ENCODE results near the gene EFR3B. TPM values are rescaled to one million over a fixed set of nuclear protein-coding genes. Genes with fewer than 3 reads are reported as not detected.

The EFR3B gene
- polyA plus RNA-seq, 2 donors: 0.11 to 0.12 TPM

- H3K27me3 ChIP-seq (ENCODE audit: control insufficient read depth in 1 of 2, insufficient read depth in 2 of 2, low read length in 2 of 2): no peaks in the 10 kb centered on the region
- no peak overlapping the region for H3K27ac ChIP-seq (ENCODE audit: low read depth in 2 of 2, low read length in 1 of 2)
- WGBS, 2 donors: 22 to 35% methylated on average over 16 of the region's 16 CpGs
- H3K4me3 ChIP-seq (ENCODE audit: low read depth in 1 of 2, low read length in 2 of 2): no peak overlapping the region
- no peaks in the 10 kb centered on the region for H3K36me3 ChIP-seq (ENCODE audit: control insufficient read depth in 2 of 2, insufficient read depth in 2 of 2, low read length in 1 of 2)
- H3K4me1 ChIP-seq (ENCODE audit: control insufficient read depth in 2 of 2, insufficient read depth in 2 of 2, low read length in 1 of 2): peaks cover 0 to 4% of the 10 kb centered on the region in 2 donors
- no peaks in the 10 kb centered on the region for H3K9me3 ChIP-seq (ENCODE audit: control insufficient read depth in 2 of 2, insufficient read depth in 1 of 2, low read depth in 1 of 2, low read length in 1 of 2)
These were observed 36.5 kb downstream of the EFR3B start for GRCh38 chr2:25078170-25079049.

DNA sequence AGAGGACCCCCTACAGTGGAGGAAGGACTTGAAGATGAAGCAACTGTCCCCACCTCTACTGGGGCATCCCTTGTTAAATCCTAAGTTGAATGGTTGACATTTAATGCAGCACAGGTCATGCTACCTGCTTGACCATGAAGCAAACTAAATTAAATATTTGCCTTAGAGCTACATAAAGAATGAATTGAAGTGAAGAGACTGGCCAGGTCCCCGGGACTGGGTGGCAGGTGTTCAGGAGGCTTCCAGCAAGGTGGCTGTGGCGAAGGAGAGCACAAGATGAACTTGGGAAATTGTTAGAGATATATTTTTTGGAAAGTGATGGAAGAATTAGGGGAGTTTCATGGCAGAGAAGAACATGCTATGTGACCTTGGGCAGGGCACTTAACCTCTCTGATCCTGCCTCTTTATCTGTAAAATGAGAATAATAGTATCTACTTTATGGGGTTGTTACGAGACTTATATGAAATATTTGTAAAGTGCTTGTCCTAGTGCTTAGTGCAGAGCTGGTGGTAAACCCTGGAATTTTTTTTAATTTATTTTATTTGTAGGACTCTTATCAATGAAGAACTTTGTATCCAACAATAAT is 37.3 kb downstream of the EFR3B start:
- no peaks in the 10 kb centered on the region for H3K27me3 ChIP-seq (ENCODE audit: control insufficient read depth in 1 of 2, insufficient read depth in 2 of 2, low read length in 2 of 2)
- 72 to 73% methylated on average over 3 of the region's 3 CpGs for WGBS, 2 donors
- no peak overlapping the region for H3K27ac ChIP-seq (ENCODE audit: low read depth in 2 of 2, low read length in 1 of 2)
- no peaks in the 10 kb centered on the region for H3K36me3 ChIP-seq (ENCODE audit: control insufficient read depth in 2 of 2, insufficient read depth in 2 of 2, low read length in 1 of 2)
- H3K9me3 ChIP-seq (ENCODE audit: control insufficient read depth in 2 of 2, insufficient read depth in 1 of 2, low read depth in 1 of 2, low read length in 1 of 2): no peaks in the 10 kb centered on the region
- peaks cover 0 to 4% of the 10 kb centered on the region in 2 donors for H3K4me1 ChIP-seq (ENCODE audit: control insufficient read depth in 2 of 2, insufficient read depth in 2 of 2, low read length in 1 of 2)
- no peak overlapping the region for H3K4me3 ChIP-seq (ENCODE audit: low read depth in 1 of 2, low read length in 2 of 2)

- Histone ChIP-seq H3K4me3 (ENCODE audit: low read depth in 1 of 2, low read length in 2 of 2) (no peak overlapping the region), H3K27ac (ENCODE audit: low read depth in 2 of 2, low read length in 1 of 2) (no peak overlapping the region), H3K4me1 (ENCODE audit: control insufficient read depth in 2 of 2, insufficient read depth in 2 of 2, low read length in 1 of 2) (peaks cover 0 to 4% of the 10 kb centered on the region in 2 donors), H3K36me3 (ENCODE audit: control insufficient read depth in 2 of 2, insufficient read depth in 2 of 2, low read length in 1 of 2) (no peaks in the 10 kb centered on the region), H3K27me3 (ENCODE audit: control insufficient read depth in 1 of 2, insufficient read depth in 2 of 2, low read length in 2 of 2) (no peaks in the 10 kb centered on the region), H3K9me3 (ENCODE audit: control insufficient read depth in 2 of 2, insufficient read depth in 1 of 2, low read depth in 1 of 2, low read length in 1 of 2) (no peaks in the 10 kb centered on the region)
- WGBS, 2 donors: 93 to 95% methylated on average over 9 of the region's 9 CpGs
These were observed 39.4 kb downstream of the EFR3B start for GRCh38 chr2:25081237-25081790.

DNA sequence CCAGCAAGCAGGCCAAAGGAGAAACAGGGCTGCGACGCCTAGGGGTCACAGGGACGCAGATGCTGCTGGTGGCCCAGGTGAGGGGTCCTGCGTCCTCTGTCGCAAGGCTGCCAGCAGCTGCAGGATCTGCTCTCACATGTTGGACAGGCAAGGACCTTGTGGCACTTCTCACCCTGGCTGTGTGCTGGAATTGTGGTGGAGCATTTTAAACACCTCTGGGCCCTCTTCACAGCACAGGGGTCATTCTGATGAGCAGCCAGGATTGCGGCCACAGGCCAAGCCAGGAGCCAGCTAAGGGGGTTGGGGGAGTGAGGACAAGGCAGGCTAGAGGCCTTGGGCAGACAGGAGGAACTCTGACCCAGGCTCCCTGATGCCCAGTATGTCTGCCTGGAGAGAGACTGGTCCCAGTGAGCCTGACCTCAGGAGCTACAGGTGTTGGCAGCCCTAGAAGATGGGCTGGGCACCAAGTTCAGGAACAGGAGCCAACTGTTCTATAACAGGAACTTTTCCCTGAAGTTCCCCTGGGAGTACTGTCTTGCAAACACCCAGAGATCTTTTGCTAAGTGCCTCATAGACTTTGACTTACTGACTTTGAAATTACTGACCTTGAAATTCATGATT is 40.2 kb downstream of the EFR3B start:
- H3K27ac ChIP-seq (ENCODE audit: low read depth in 2 of 2, low read length in 1 of 2): no peak overlapping the region
- no peak overlapping the region for H3K4me3 ChIP-seq (ENCODE audit: low read depth in 1 of 2, low read length in 2 of 2)
- no peaks in the 10 kb centered on the region for H3K27me3 ChIP-seq (ENCODE audit: control insufficient read depth in 1 of 2, insufficient read depth in 2 of 2, low read length in 2 of 2)
- H3K36me3 ChIP-seq (ENCODE audit: control insufficient read depth in 2 of 2, insufficient read depth in 2 of 2, low read length in 1 of 2): no peaks in the 10 kb centered on the region
- 90 to 97% methylated on average over 6 of the region's 6 CpGs for WGBS, 2 donors
- H3K4me1 ChIP-seq (ENCODE audit: control insufficient read depth in 2 of 2, insufficient read depth in 2 of 2, low read length in 1 of 2): peaks cover 0 to 4% of the 10 kb centered on the region in 2 donors
- H3K9me3 ChIP-seq (ENCODE audit: control insufficient read depth in 2 of 2, insufficient read depth in 1 of 2, low read depth in 1 of 2, low read length in 1 of 2): no peaks in the 10 kb centered on the region

- whole genome bisulfite sequencing, 2 donors: 62 to 80% methylated on average over 4 of the region's 4 CpGs
- no peaks in the 10 kb centered on the region for H3K4me1 ChIP-seq (ENCODE audit: control insufficient read depth in 2 of 2, insufficient read depth in 2 of 2, low read length in 1 of 2)
- no peaks in the 10 kb centered on the region for H3K9me3 ChIP-seq (ENCODE audit: control insufficient read depth in 2 of 2, insufficient read depth in 1 of 2, low read depth in 1 of 2, low read length in 1 of 2)
- no peaks in the 10 kb centered on the region for H3K27me3 ChIP-seq (ENCODE audit: control insufficient read depth in 1 of 2, insufficient read depth in 2 of 2, low read length in 2 of 2)
- H3K27ac ChIP-seq (ENCODE audit: low read depth in 2 of 2, low read length in 1 of 2): no peak overlapping the region
- H3K4me3 ChIP-seq (ENCODE audit: low read depth in 1 of 2, low read length in 2 of 2): no peak overlapping the region
- H3K36me3 ChIP-seq (ENCODE audit: control insufficient read depth in 2 of 2, insufficient read depth in 2 of 2, low read length in 1 of 2): no peaks in the 10 kb centered on the region
These were observed 44.1 kb downstream of the EFR3B start for GRCh38 chr2:25085761-25086560.

- no peaks in the 10 kb centered on the region for H3K4me1 ChIP-seq (ENCODE audit: control insufficient read depth in 2 of 2, insufficient read depth in 2 of 2, low read length in 1 of 2)
- H3K4me3 ChIP-seq (ENCODE audit: low read depth in 1 of 2, low read length in 2 of 2): no peak overlapping the region
- WGBS, 2 donors: 79 to 80% methylated on average over 6 of the region's 6 CpGs
- H3K9me3 ChIP-seq (ENCODE audit: control insufficient read depth in 2 of 2, insufficient read depth in 1 of 2, low read depth in 1 of 2, low read length in 1 of 2): no peaks in the 10 kb centered on the region
- H3K27me3 ChIP-seq (ENCODE audit: control insufficient read depth in 1 of 2, insufficient read depth in 2 of 2, low read length in 2 of 2): no peaks in the 10 kb centered on the region
- H3K27ac ChIP-seq (ENCODE audit: low read depth in 2 of 2, low read length in 1 of 2): no peak overlapping the region
- H3K36me3 ChIP-seq (ENCODE audit: control insufficient read depth in 2 of 2, insufficient read depth in 2 of 2, low read length in 1 of 2): no peaks in the 10 kb centered on the region
These were observed 47.1 kb downstream of the EFR3B start for GRCh38 chr2:25088817-25089516.

GRCh38 chr2:25089605-25090315 is 47.9 kb downstream of the EFR3B start:
- no peak overlapping the region for H3K27ac ChIP-seq (ENCODE audit: low read depth in 2 of 2, low read length in 1 of 2)
- H3K27me3 ChIP-seq (ENCODE audit: control insufficient read depth in 1 of 2, insufficient read depth in 2 of 2, low read length in 2 of 2): no peaks in the 10 kb centered on the region
- no peaks in the 10 kb centered on the region for H3K9me3 ChIP-seq (ENCODE audit: control insufficient read depth in 2 of 2, insufficient read depth in 1 of 2, low read depth in 1 of 2, low read length in 1 of 2)
- 73 to 84% methylated on average over 9 to 11 of the region's 11 CpGs for WGBS, 2 donors
- H3K4me1 ChIP-seq (ENCODE audit: control insufficient read depth in 2 of 2, insufficient read depth in 2 of 2, low read length in 1 of 2): no peaks in the 10 kb centered on the region
- H3K36me3 ChIP-seq (ENCODE audit: control insufficient read depth in 2 of 2, insufficient read depth in 2 of 2, low read length in 1 of 2): no peaks in the 10 kb centered on the region
- no peak overlapping the region for H3K4me3 ChIP-seq (ENCODE audit: low read depth in 1 of 2, low read length in 2 of 2)

- no peaks in the 10 kb centered on the region for H3K9me3 ChIP-seq (ENCODE audit: control insufficient read depth in 2 of 2, insufficient read depth in 1 of 2, low read depth in 1 of 2, low read length in 1 of 2)
- 84 to 85% methylated on average over 8 of the region's 8 CpGs for WGBS, 2 donors
These were observed 48.9 kb downstream of the EFR3B start for GRCh38 chr2:25090801-25091200.

More at GRCh38 chr2:25090801-25091200, 48.9 kb downstream of the EFR3B start:
- Histone ChIP-seq H3K27ac (ENCODE audit: low read depth in 2 of 2, low read length in 1 of 2) (no peak overlapping the region), H3K4me3 (ENCODE audit: low read depth in 1 of 2, low read length in 2 of 2) (no peak overlapping the region), H3K4me1 (ENCODE audit: control insufficient read depth in 2 of 2, insufficient read depth in 2 of 2, low read length in 1 of 2) (no peaks in the 10 kb centered on the region), H3K27me3 (ENCODE audit: control insufficient read depth in 1 of 2, insufficient read depth in 2 of 2, low read length in 2 of 2) (no peaks in the 10 kb centered on the region), H3K36me3 (ENCODE audit: control insufficient read depth in 2 of 2, insufficient read depth in 2 of 2, low read length in 1 of 2) (no peaks in the 10 kb centered on the region)
